ENCODE data around the gene GIT2.

- no peak for TF ChIP-seq GATA3 (IDR thresholded peaks at IDR 0.05; ENCODE audit: low read depth, low read length)
- no peak for TF ChIP-seq GATA2 (IDR thresholded peaks at IDR 0.05; ENCODE audit: low read depth, low read length)
These were observed 49.3 kb downstream of the GIT2 start for GRCh38 chr12:109946913-109947312.
